PFSK-1 (cell line): Measurements from ENCODE around the gene RELL1.

Experiments
- FOXP2 ChIP-seq: optimal IDR thresholded peaks from 2 replicates; pipeline ENCODE3; 2011; ENCODE audit warnings: borderline replicate concordance, control low read depth, inconsistent platforms; ENCODE audit not compliant: insufficient read depth; ENCODE audit errors: extremely low read length, extremely low read depth
- POLR2AphosphoS5 ChIP-seq: IDR thresholded peaks from 2 replicates; pipeline ENCODE4 v1.6.1; 2012; ENCODE audit warnings: low read depth, mild to moderate bottlenecking, control low read depth, low read length, moderate library complexity
- SIN3A ChIP-seq: IDR thresholded peaks from 2 replicates; pipeline ENCODE4 v1.6.1; 2012; ENCODE audit warnings: mild to moderate bottlenecking, low read length, moderate library complexity, borderline replicate concordance; ENCODE audit not compliant: insufficient read depth
- TAF1 ChIP-seq: IDR thresholded peaks from 2 replicates; pipeline ENCODE4 v1.6.1; 2012; ENCODE audit warnings: low read length, control low read depth, borderline replicate concordance; ENCODE audit not compliant: insufficient read depth
- TF ChIP-seq, protein P1 (sequence below), 2 experiments: IDR thresholded peaks; 2 replicates each; pipeline versions ENCODE4 v1.6.1 to v1.8.0; 2011 to 2012; ENCODE audit warnings: low read depth in 2 of 2, low read length in 2 of 2, control low read depth in 1 of 2, inconsistent platforms in 1 of 2, mild to moderate bottlenecking in 1 of 2, moderate library complexity in 1 of 2; ENCODE audit not compliant: insufficient read depth in 1 of 2

RELL1 gene

GRCh38 chr4:37639551-37640285 lies 46.5 kb downstream of the RELL1 start:
- TF ChIP-seq TAF1 = no peak
- no peak for TF ChIP-seq FOXP2
- TF ChIP-seq POLR2AphosphoS5 = no peak
- TF ChIP-seq, protein P1, sequence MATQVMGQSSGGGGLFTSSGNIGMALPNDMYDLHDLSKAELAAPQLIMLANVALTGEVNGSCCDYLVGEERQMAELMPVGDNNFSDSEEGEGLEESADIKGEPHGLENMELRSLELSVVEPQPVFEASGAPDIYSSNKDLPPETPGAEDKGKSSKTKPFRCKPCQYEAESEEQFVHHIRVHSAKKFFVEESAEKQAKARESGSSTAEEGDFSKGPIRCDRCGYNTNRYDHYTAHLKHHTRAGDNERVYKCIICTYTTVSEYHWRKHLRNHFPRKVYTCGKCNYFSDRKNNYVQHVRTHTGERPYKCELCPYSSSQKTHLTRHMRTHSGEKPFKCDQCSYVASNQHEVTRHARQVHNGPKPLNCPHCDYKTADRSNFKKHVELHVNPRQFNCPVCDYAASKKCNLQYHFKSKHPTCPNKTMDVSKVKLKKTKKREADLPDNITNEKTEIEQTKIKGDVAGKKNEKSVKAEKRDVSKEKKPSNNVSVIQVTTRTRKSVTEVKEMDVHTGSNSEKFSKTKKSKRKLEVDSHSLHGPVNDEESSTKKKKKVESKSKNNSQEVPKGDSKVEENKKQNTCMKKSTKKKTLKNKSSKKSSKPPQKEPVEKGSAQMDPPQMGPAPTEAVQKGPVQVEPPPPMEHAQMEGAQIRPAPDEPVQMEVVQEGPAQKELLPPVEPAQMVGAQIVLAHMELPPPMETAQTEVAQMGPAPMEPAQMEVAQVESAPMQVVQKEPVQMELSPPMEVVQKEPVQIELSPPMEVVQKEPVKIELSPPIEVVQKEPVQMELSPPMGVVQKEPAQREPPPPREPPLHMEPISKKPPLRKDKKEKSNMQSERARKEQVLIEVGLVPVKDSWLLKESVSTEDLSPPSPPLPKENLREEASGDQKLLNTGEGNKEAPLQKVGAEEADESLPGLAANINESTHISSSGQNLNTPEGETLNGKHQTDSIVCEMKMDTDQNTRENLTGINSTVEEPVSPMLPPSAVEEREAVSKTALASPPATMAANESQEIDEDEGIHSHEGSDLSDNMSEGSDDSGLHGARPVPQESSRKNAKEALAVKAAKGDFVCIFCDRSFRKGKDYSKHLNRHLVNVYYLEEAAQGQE (IDR thresholded peaks at IDR 0.05; ENCODE audit: insufficient read depth in 1 of 2, low read depth in 2 of 2, low read length in 2 of 2) = no peak
- TF ChIP-seq SIN3A = no peak

GRCh38 chr4:37635155-37635554 lies 51.0 kb downstream of the RELL1 start:
- TF ChIP-seq SIN3A = no peak
- no peak for TF ChIP-seq POLR2AphosphoS5
- TF ChIP-seq, protein P1 (IDR thresholded peaks at IDR 0.05; ENCODE audit: insufficient read depth in 1 of 2, low read depth in 2 of 2, low read length in 2 of 2) = no peak
- TF ChIP-seq FOXP2 = no peak
- no peak for TF ChIP-seq TAF1

GRCh38 chr4:37634180-37634579 lies 52.0 kb downstream of the RELL1 start:
- TF ChIP-seq SIN3A (no peak), POLR2AphosphoS5 (no peak), FOXP2 (no peak), TAF1 (no peak)
- TF ChIP-seq, protein P1 (IDR thresholded peaks at IDR 0.05; ENCODE audit: insufficient read depth in 1 of 2, low read depth in 2 of 2, low read length in 2 of 2) = no peak

- TF ChIP-seq TAF1 (no peak), POLR2AphosphoS5 (no peak), FOXP2 (no peak), SIN3A (no peak)
- TF ChIP-seq, protein P1 (IDR thresholded peaks at IDR 0.05; ENCODE audit: insufficient read depth in 1 of 2, low read depth in 2 of 2, low read length in 2 of 2) = no peak
These were observed 53.3 kb downstream of the RELL1 start for GRCh38 chr4:37632836-37633235.

- TF ChIP-seq, protein P1 (IDR thresholded peaks at IDR 0.05; ENCODE audit: insufficient read depth in 1 of 2, low read depth in 2 of 2, low read length in 2 of 2) = no peak
- TF ChIP-seq POLR2AphosphoS5 (no peak), SIN3A (no peak), TAF1 (no peak), FOXP2 (no peak)
These were observed 54.6 kb downstream of the RELL1 start for GRCh38 chr4:37631551-37631950.
